ENCODE measurements around the gene SETDB1.
A peak's percentile ranks its signal among the peaks of the same experiment; 100 is the strongest.
"Not testable (repeated sequence)": the region's sequence is repeated elsewhere in the genome, so short reads cannot be mapped to it uniquely, and the experiment has no call there.

SETDB1 gene

GRCh38 chr1:150888727-150889126 lies 37.4 kb upstream of the SETDB1 start:
- DNase-seq, result no peak
- Histone ChIP-seq H3K79me2 (ENCODE audit: control insufficient read depth, insufficient read depth, low read length) (no peaks in the 10 kb centered on the region), H3K56ac (ENCODE audit: low read length) (no peak overlapping the region), H3K4me2 (ENCODE audit: low read length) (no peak overlapping the region), H4K8ac (ENCODE audit: low read depth, low read length) (no peak overlapping the region), H3K79me1 (ENCODE audit: low read length) (no peaks in the 10 kb centered on the region), H2AK5ac (ENCODE audit: low read length) (no peak overlapping the region), H2BK120ac (ENCODE audit: low read depth, low read length) (no peak overlapping the region), H3K27me3 (ENCODE audit: insufficient read depth, low read length, poor library complexity) (no peaks in the 10 kb centered on the region), H4K5ac (ENCODE audit: low read length) (no peak overlapping the region), H3K9ac (ENCODE audit: low read length) (no peak overlapping the region), H3K4me1 (ENCODE audit: control insufficient read depth, low read depth, low read length) (no peaks in the 10 kb centered on the region), H3K36me3 (ENCODE audit: control insufficient read depth, insufficient read depth, low read length) (no peaks in the 10 kb centered on the region), H2BK5ac (ENCODE audit: low read length) (no peak overlapping the region), H3K18ac (ENCODE audit: low read length) (no peak overlapping the region), H3K27ac (ENCODE audit: low read depth, low read length) (no peak overlapping the region), H3K4ac (ENCODE audit: low read depth, low read length) (no peak overlapping the region), H3K4me3 (ENCODE audit: low read length) (no peak overlapping the region), H3K23ac (ENCODE audit: low read length) (no peak overlapping the region), H2BK15ac (replicated peaks; ENCODE audit: low read depth) (no peak overlapping the region)
- no CpG with 5 or more reads among the region's 8 CpGs for WGBS (ENCODE audit: extremely low coverage, insufficient coverage, low lambda C conversion rate)

GRCh38 chr1:150890033-150890416 lies 36.1 kb upstream of the SETDB1 start:
- no peak overlapping the region for H3K9ac ChIP-seq (ENCODE audit: low read length)
- H3K36me3 ChIP-seq (ENCODE audit: control insufficient read depth, insufficient read depth, low read length), result no peaks in the 10 kb centered on the region
- H3K79me2 ChIP-seq (ENCODE audit: control insufficient read depth, insufficient read depth, low read length), result no peaks in the 10 kb centered on the region
- no peak overlapping the region for H3K27ac ChIP-seq (ENCODE audit: low read depth, low read length)
- H3K4ac ChIP-seq (ENCODE audit: low read depth, low read length), result no peak overlapping the region
- no peak overlapping the region for H3K4me3 ChIP-seq (ENCODE audit: low read length)
- no peak overlapping the region for H2BK15ac ChIP-seq (replicated peaks; ENCODE audit: low read depth)
- WGBS (ENCODE audit: extremely low coverage, insufficient coverage, low lambda C conversion rate), result no CpG with 5 or more reads among the region's 1 CpG
- no peak overlapping the region for H2AK5ac ChIP-seq (ENCODE audit: low read length)
- H3K23ac ChIP-seq (ENCODE audit: low read length), result no peak overlapping the region
- no peak overlapping the region for H2BK5ac ChIP-seq (ENCODE audit: low read length)
- no peaks in the 10 kb centered on the region for H3K79me1 ChIP-seq (ENCODE audit: low read length)
- no peak overlapping the region for H4K8ac ChIP-seq (ENCODE audit: low read depth, low read length)
- no peak for DNase-seq
- H2BK120ac ChIP-seq (ENCODE audit: low read depth, low read length), result no peak overlapping the region
- H3K4me2 ChIP-seq (ENCODE audit: low read length), result no peak overlapping the region
- H3K27me3 ChIP-seq (ENCODE audit: insufficient read depth, low read length, poor library complexity), result no peaks in the 10 kb centered on the region
- no peak overlapping the region for H4K5ac ChIP-seq (ENCODE audit: low read length)
- H3K4me1 ChIP-seq (ENCODE audit: control insufficient read depth, low read depth, low read length), result no peaks in the 10 kb centered on the region
- no peak overlapping the region for H3K56ac ChIP-seq (ENCODE audit: low read length)
- H3K18ac ChIP-seq (ENCODE audit: low read length), result no peak overlapping the region

- no peak overlapping the region for H3K18ac ChIP-seq (ENCODE audit: low read length)
- no peak for DNase-seq
- no peak overlapping the region for H3K4me2 ChIP-seq (ENCODE audit: low read length)
- H2BK5ac ChIP-seq (ENCODE audit: low read length), result no peak overlapping the region
- no peaks in the 10 kb centered on the region for H3K27me3 ChIP-seq (ENCODE audit: insufficient read depth, low read length, poor library complexity)
- H4K5ac ChIP-seq (ENCODE audit: low read length), result no peak overlapping the region
- no peak overlapping the region for H2BK120ac ChIP-seq (ENCODE audit: low read depth, low read length)
- no peak overlapping the region for H3K56ac ChIP-seq (ENCODE audit: low read length)
- H3K4me3 ChIP-seq (ENCODE audit: low read length), result no peak overlapping the region
- H4K8ac ChIP-seq (ENCODE audit: low read depth, low read length), result no peak overlapping the region
- no peaks in the 10 kb centered on the region for H3K79me2 ChIP-seq (ENCODE audit: control insufficient read depth, insufficient read depth, low read length)
- H3K36me3 ChIP-seq (ENCODE audit: control insufficient read depth, insufficient read depth, low read length), result no peaks in the 10 kb centered on the region
- H3K23ac ChIP-seq (ENCODE audit: low read length), result no peak overlapping the region
- H3K4me1 ChIP-seq (ENCODE audit: control insufficient read depth, low read depth, low read length), result no peaks in the 10 kb centered on the region
- H3K4ac ChIP-seq (ENCODE audit: low read depth, low read length), result no peak overlapping the region
- no peak overlapping the region for H2BK15ac ChIP-seq (replicated peaks; ENCODE audit: low read depth)
- no peak overlapping the region for H3K27ac ChIP-seq (ENCODE audit: low read depth, low read length)
- no peak overlapping the region for H3K9ac ChIP-seq (ENCODE audit: low read length)
- H3K79me1 ChIP-seq (ENCODE audit: low read length), result no peaks in the 10 kb centered on the region
- no peak overlapping the region for H2AK5ac ChIP-seq (ENCODE audit: low read length)
- no CpG with 5 or more reads among the region's 3 CpGs for WGBS (ENCODE audit: extremely low coverage, insufficient coverage, low lambda C conversion rate)
Observed at GRCh38 chr1:150893336-150893913, 32.7 kb upstream of the SETDB1 start.

- DNase-seq, result peak; percentile 7
- Histone ChIP-seq H3K4me1 (ENCODE audit: control insufficient read depth, low read depth, low read length) (no peaks in the 10 kb centered on the region), H2AK5ac (ENCODE audit: low read length) (no peak overlapping the region), H3K18ac (ENCODE audit: low read length) (no peak overlapping the region), H3K4ac (ENCODE audit: low read depth, low read length) (no peak overlapping the region), H3K4me2 (ENCODE audit: low read length) (no peak overlapping the region), H3K79me1 (ENCODE audit: low read length) (no peaks in the 10 kb centered on the region), H3K27ac (ENCODE audit: low read depth, low read length) (no peak overlapping the region), H3K4me3 (ENCODE audit: low read length) (no peak overlapping the region), H3K23ac (ENCODE audit: low read length) (no peak overlapping the region), H4K8ac (ENCODE audit: low read depth, low read length) (no peak overlapping the region), H2BK5ac (ENCODE audit: low read length) (no peak overlapping the region), H3K9ac (ENCODE audit: low read length) (no peak overlapping the region), H3K56ac (ENCODE audit: low read length) (no peak overlapping the region), H3K36me3 (ENCODE audit: control insufficient read depth, insufficient read depth, low read length) (no peaks in the 10 kb centered on the region), H3K79me2 (ENCODE audit: control insufficient read depth, insufficient read depth, low read length) (no peaks in the 10 kb centered on the region), H2BK120ac (ENCODE audit: low read depth, low read length) (no peak overlapping the region), H3K27me3 (ENCODE audit: insufficient read depth, low read length, poor library complexity) (no peaks in the 10 kb centered on the region), H2BK15ac (replicated peaks; ENCODE audit: low read depth) (no peak overlapping the region), H4K5ac (ENCODE audit: low read length) (no peak overlapping the region)
- no CpG with 5 or more reads among the region's 4 CpGs for whole genome bisulfite sequencing (ENCODE audit: extremely low coverage, insufficient coverage, low lambda C conversion rate)
Observed at GRCh38 chr1:150895618-150896017, 30.5 kb upstream of the SETDB1 start.

- not testable (repeated sequence) for H2BK120ac ChIP-seq (ENCODE audit: low read depth, low read length); H2BK15ac ChIP-seq (replicated peaks; ENCODE audit: low read depth); H3K4me2 ChIP-seq (ENCODE audit: low read length); H3K27me3 ChIP-seq (ENCODE audit: insufficient read depth, low read length, poor library complexity); H3K79me2 ChIP-seq (ENCODE audit: control insufficient read depth, insufficient read depth, low read length); H3K27ac ChIP-seq (ENCODE audit: low read depth, low read length); H3K4ac ChIP-seq (ENCODE audit: low read depth, low read length); H4K8ac ChIP-seq (ENCODE audit: low read depth, low read length); H2AK5ac ChIP-seq (ENCODE audit: low read length); H3K36me3 ChIP-seq (ENCODE audit: control insufficient read depth, insufficient read depth, low read length); H4K5ac ChIP-seq (ENCODE audit: low read length); H3K9ac ChIP-seq (ENCODE audit: low read length); H3K4me3 ChIP-seq (ENCODE audit: low read length); H3K23ac ChIP-seq (ENCODE audit: low read length); H3K56ac ChIP-seq (ENCODE audit: low read length); H2BK5ac ChIP-seq (ENCODE audit: low read length); H3K18ac ChIP-seq (ENCODE audit: low read length); DNase-seq; H3K79me1 ChIP-seq (ENCODE audit: low read length); H3K4me1 ChIP-seq (ENCODE audit: control insufficient read depth, low read depth, low read length)
- no CpG with 5 or more reads among the region's 8 CpGs for WGBS (ENCODE audit: extremely low coverage, insufficient coverage, low lambda C conversion rate)
Observed at GRCh38 chr1:150899795-150900194, 26.4 kb upstream of the SETDB1 start.

- Histone ChIP-seq H3K4me2 (ENCODE audit: low read length) (no peak overlapping the region), H3K79me1 (ENCODE audit: low read length) (no peaks in the 10 kb centered on the region), H3K36me3 (ENCODE audit: control insufficient read depth, insufficient read depth, low read length) (no peaks in the 10 kb centered on the region), H3K9ac (ENCODE audit: low read length) (no peak overlapping the region), H2BK15ac (replicated peaks; ENCODE audit: low read depth) (no peak overlapping the region), H3K4me1 (ENCODE audit: control insufficient read depth, low read depth, low read length) (no peaks in the 10 kb centered on the region), H3K27ac (ENCODE audit: low read depth, low read length) (no peak overlapping the region), H2BK5ac (ENCODE audit: low read length) (no peak overlapping the region), H4K8ac (ENCODE audit: low read depth, low read length) (no peak overlapping the region), H3K18ac (ENCODE audit: low read length) (no peak overlapping the region), H2AK5ac (ENCODE audit: low read length) (no peak overlapping the region), H3K79me2 (ENCODE audit: control insufficient read depth, insufficient read depth, low read length) (no peaks in the 10 kb centered on the region), H3K27me3 (ENCODE audit: insufficient read depth, low read length, poor library complexity) (no peaks in the 10 kb centered on the region), H3K23ac (ENCODE audit: low read length) (no peak overlapping the region), H3K56ac (ENCODE audit: low read length) (no peak overlapping the region), H3K4me3 (ENCODE audit: low read length) (no peak overlapping the region), H4K5ac (ENCODE audit: low read length) (no peak overlapping the region), H2BK120ac (ENCODE audit: low read depth, low read length) (no peak overlapping the region), H3K4ac (ENCODE audit: low read depth, low read length) (no peak overlapping the region)
- DNase-seq, result no peak
- 100% methylated on average over 1 of the region's 5 CpGs for WGBS (ENCODE audit: extremely low coverage, insufficient coverage, low lambda C conversion rate)
Observed at GRCh38 chr1:150902346-150902745, 23.8 kb upstream of the SETDB1 start.

Measured in mesendoderm (in vitro differentiated cells).